Colonic mucosa (tissue), 4 donors: ENCODE data around the gene CDH24. TPM values are rescaled to one million over a fixed set of nuclear protein-coding genes. Genes with fewer than 3 reads are reported as not detected.
"Not testable (repeated sequence)": the region's sequence is repeated elsewhere in the genome, so short reads cannot be mapped to it uniquely, and the experiment has no call there.

Source experiments
- DNase-seq: peaks from one replicate; pipeline ENCODE4 v3.0.0-alpha.2; 2020
- H3K27ac ChIP-seq: fragments of 200-600 bp; one replicate; pipeline ENCODE4 v1.8.0; 2021
- H3K27me3 ChIP-seq: fragments of 200-600 bp; one replicate; pipeline ENCODE4 v1.8.0; 2021
- H3K36me3 ChIP-seq: fragments of 200-600 bp; one replicate; pipeline ENCODE4 v1.8.0; 2021
- H3K4me1 ChIP-seq: fragments of 200-600 bp; one replicate; pipeline ENCODE4 v1.8.0; 2021; ENCODE audit warnings: mild to moderate bottlenecking
- H3K4me3 ChIP-seq: fragments of 200-600 bp; one replicate; pipeline ENCODE4 v1.8.0; 2021
- H3K9ac ChIP-seq, 2 donors: one replicate each; pipeline ENCODE4 v1.7.0; 2013; ENCODE audit warnings: control low read depth in 2 of 2, low read depth in 2 of 2, low read length in 2 of 2
- H3K9me3 ChIP-seq: fragments of 200-600 bp; one replicate; pipeline ENCODE4 v1.8.0; 2021
- intact Hi-C: fragments of 100-400 bp; cut with DNase I; formaldehyde crosslinking; loops from one replicate; pipeline ENCODE4 v1.14.1; 2022
- total RNA-seq, 2 donors: library from RNA; stranded (reverse); fragmentation: NEBNext Ultra II Directional in 1 of 2; extraction: Animal tissue kit (Norgen Biotek cat#: 25700) in 1 of 2; gene quantifications; one replicate each; pipeline ENCODE4 v1.2.1, GENCODE V29; 2021
- TF ChIP-seq, protein P1 (sequence below): fragments of 200-600 bp; IDR thresholded peaks from one replicate; pipeline ENCODE4 v1.8.0; 2022; ENCODE audit warnings: antibody characterized with exemption, mild to moderate bottlenecking
- donor health status: healthy.
- donor health status: DM: no; HTN: no; CAD: no.
- donor health status: DM: no; HTN: no; CAD: no.

The CDH24 gene
- total RNA-seq, 2 donors from 2014 or later, result 4.4 to 11.4 TPM

DNA sequence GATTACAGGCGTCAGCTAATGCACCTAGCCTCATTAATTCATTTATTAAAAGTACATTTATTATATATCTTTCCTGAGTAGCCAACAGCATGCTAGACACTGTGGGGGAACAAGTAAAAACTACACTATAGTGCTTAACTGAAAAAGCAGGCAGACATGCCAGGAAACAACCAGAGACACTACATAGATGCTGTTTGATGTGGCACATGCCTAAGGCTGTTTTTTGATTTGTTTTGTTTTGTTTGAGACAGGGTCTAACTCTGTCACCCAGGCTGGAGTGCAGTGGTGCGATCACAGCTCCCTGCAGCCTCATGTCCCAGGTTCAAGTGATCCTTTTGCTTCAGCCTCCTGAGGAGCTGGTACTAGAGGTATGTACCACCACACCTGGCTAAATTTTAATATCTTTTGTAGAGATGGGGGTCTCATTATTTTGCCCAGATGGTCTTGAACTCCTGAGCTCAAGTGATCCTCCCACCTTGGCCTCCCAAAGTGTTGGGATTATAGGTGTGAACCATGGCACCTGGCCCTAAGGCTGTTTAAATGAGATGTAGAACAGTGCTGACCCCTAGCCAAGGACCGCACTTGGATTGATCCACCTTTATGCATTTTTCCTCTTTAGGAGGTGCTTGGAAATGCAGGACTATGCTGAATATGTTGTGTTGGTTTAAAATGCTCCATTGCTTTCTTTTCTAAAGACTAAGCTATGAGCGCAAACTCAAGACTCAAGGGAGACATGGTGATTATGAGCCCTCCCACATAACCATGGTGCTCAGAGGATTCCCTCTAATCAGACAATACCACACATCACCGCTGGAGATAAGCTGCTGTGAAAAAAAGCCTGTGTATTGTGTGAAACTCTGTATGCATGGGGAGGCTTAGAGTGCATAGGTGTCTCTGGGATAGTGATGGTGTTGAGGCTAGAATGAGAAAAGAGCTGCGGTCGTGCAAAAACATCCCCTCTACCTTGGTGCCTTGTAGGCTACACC is 36.9 kb downstream of the CDH24 start:
- H3K27ac ChIP-seq, result no peak overlapping the region
- no peaks in the 10 kb centered on the region for H3K4me1 ChIP-seq
- TF ChIP-seq, protein P1, sequence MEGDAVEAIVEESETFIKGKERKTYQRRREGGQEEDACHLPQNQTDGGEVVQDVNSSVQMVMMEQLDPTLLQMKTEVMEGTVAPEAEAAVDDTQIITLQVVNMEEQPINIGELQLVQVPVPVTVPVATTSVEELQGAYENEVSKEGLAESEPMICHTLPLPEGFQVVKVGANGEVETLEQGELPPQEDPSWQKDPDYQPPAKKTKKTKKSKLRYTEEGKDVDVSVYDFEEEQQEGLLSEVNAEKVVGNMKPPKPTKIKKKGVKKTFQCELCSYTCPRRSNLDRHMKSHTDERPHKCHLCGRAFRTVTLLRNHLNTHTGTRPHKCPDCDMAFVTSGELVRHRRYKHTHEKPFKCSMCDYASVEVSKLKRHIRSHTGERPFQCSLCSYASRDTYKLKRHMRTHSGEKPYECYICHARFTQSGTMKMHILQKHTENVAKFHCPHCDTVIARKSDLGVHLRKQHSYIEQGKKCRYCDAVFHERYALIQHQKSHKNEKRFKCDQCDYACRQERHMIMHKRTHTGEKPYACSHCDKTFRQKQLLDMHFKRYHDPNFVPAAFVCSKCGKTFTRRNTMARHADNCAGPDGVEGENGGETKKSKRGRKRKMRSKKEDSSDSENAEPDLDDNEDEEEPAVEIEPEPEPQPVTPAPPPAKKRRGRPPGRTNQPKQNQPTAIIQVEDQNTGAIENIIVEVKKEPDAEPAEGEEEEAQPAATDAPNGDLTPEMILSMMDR, result no peak
- H3K9me3 ChIP-seq, result no peaks in the 10 kb centered on the region
- no peak overlapping the region for H3K4me3 ChIP-seq
- no peak overlapping the region for H3K9ac ChIP-seq
- H3K36me3 ChIP-seq, result no peaks in the 10 kb centered on the region
- no peak for DNase-seq
- intact Hi-C loops, result no loop called here
- no peaks in the 10 kb centered on the region for H3K27me3 ChIP-seq

GRCh38 chr14:23018107-23018506 is 39.2 kb downstream of the CDH24 start:
- no peaks in the 10 kb centered on the region for H3K36me3 ChIP-seq
- H3K27ac ChIP-seq, result no peak overlapping the region
- no peaks in the 10 kb centered on the region for H3K4me1 ChIP-seq
- H3K27me3 ChIP-seq, result no peaks in the 10 kb centered on the region
- DNase-seq, result no peak
- TF ChIP-seq, protein P1, result no peak
- H3K9me3 ChIP-seq, result no peaks in the 10 kb centered on the region
- intact Hi-C loops, result no loop called here
- H3K9ac ChIP-seq, result no peak overlapping the region
- H3K4me3 ChIP-seq, result no peak overlapping the region

DNA sequence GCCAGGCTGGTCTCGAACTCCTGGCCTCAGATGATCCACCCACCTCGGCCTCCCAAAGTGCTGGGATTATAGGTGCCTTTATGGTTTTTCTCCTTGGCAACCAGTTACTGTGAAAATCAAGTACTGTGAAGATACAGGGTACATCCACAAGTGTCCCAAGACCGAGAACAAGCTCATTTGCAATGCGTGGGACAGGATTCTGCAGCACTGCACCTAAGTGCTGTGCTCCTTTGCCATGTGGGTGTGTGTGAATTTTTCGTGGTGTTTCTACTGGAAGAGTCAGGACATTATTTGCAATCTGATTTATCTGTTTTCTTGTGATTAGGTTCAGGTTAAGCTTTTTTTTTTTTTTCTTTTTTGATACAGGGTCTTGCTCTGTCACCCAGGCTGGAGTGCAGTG is 40.2 kb downstream of the CDH24 start:
- no peaks in the 10 kb centered on the region for H3K27me3 ChIP-seq
- TF ChIP-seq, protein P1, result no peak
- no peaks in the 10 kb centered on the region for H3K36me3 ChIP-seq
- no peak for DNase-seq
- H3K4me1 ChIP-seq, result no peaks in the 10 kb centered on the region
- H3K27ac ChIP-seq, result no peak overlapping the region
- intact Hi-C loops, result no loop called here
- H3K9ac ChIP-seq, result no peak overlapping the region
- no peak overlapping the region for H3K4me3 ChIP-seq
- H3K9me3 ChIP-seq, result no peaks in the 10 kb centered on the region

DNA sequence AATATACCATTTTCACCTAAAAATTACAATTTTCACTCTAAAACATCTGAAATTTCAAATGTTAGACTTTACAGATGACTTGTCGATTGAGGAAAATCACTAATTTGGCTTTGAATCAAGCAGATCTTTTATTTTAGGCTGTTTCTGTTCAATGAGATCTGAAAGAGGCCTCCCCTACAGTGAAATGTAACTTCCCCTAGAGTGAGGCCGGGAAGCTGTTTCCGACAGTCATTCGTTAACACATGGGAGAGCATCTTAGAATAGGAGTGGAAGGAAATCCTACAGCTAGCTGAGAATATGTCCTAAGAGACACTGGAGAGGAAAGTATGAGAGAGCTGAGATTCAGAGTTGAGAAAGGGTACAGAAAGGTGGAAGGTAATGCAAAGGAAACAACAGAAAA is 41.7 kb downstream of the CDH24 start:
- DNase-seq, result no peak
- Histone ChIP-seq H3K9ac (no peak overlapping the region), H3K27ac (no peak overlapping the region), H3K27me3 (no peaks in the 10 kb centered on the region), H3K36me3 (no peaks in the 10 kb centered on the region), H3K4me3 (no peak overlapping the region), H3K9me3 (no peaks in the 10 kb centered on the region), H3K4me1 (no peaks in the 10 kb centered on the region)
- TF ChIP-seq, protein P1, result no peak
- intact Hi-C loops, result no loop called here

DNA sequence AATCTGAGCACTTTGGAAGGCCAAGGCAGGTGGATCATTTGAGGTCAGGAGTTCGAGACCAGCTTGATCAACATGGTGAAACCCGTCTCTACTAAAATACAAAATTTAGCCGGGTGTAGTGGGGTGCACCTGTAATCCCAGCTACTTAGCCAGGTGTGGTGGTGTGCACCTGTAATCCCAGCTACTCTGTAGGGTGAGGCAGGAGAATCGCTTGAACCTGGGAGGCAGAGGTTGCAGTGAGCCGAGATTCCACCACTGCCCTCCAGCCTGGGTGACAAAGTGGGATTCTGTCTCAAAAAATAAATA is 43.6 kb downstream of the CDH24 start:
- H3K27me3 ChIP-seq, H3K36me3 ChIP-seq, H3K9me3 ChIP-seq, H3K27ac ChIP-seq, H3K9ac ChIP-seq, H3K4me3 ChIP-seq, DNase-seq, intact Hi-C loops, H3K4me1 ChIP-seq: not testable (repeated sequence)

DNA sequence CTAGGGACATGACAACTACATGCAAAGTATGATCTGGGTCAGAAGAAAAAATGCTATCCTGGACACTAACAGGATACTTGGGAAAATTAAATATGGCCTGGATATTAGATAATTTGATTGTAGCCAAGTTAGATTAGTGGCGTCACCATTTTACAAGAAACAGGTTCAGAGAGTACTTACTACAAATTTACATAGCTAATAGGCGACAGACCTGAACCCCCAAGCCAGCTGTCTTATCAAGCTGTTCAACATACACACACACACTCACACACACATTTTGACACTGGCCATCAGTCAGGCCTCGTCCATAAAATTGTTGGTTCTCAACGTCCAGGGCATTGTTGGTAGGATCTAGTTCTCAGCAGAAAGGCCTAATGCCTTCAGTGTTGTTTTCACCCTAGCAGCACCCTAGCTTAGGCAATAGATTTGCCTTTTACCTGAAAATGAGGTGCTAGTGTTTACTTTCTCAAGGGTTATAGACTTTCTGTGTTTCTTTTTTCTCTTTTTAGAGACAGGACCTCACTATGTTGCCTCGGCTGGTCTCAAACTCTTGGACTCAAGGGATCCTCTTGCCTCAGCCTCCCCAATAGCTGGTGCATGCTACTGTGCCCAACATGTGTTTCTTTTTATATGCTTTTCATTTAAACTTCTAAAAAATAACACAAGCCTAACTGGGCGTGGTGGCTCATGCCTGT is 44.1 kb downstream of the CDH24 start:
- Histone ChIP-seq H3K27me3 (no peaks in the 10 kb centered on the region), H3K36me3 (no peaks in the 10 kb centered on the region), H3K4me3 (no peak overlapping the region), H3K9ac (no peak overlapping the region), H3K9me3 (no peaks in the 10 kb centered on the region), H3K27ac (no peak overlapping the region), H3K4me1 (no peaks in the 10 kb centered on the region)
- TF ChIP-seq, protein P1, result no peak
- intact Hi-C loops, result no loop called here
- no peak for DNase-seq
